Endothelial cell of umbilical vein (primary cell): ENCODE results near the gene HBS1L. TPM values are rescaled to one million over a fixed set of nuclear protein-coding genes. Genes with fewer than 3 reads are reported as not detected.

Experiments used
- BruUV-seq: library from RNA; stranded (reverse); fragments of 400-500 nt; replicated peaks from 2 replicates; lab custom pipeline; 2021; lab: Mats Ljungman, UMichigan
- CTCF ChIA-PET: fragments of 300-600, 350-600 bp; sonication (Branson Sonifier 250); formaldehyde crosslinking; loops from one replicate; lab custom pipeline; 2021; ENCODE audit warnings: antibody characterized with exemption, inconsistent platforms; lab: Charles Lee
- POLR2A ChIA-PET: fragments of 300-600, 350-600 bp; sonication (Branson Sonifier 250); formaldehyde crosslinking; loops from one replicate; lab custom pipeline; 2021; ENCODE audit warnings: antibody characterized with exemption, inconsistent platforms; lab: Charles Lee
- DNase-seq: peaks from one replicate; pipeline ENCODE4 v3.0.0-alpha.2; 2011; ENCODE audit warnings: low read depth, low spot score
- FAIRE-seq: peaks from 2 replicates; lab custom pipeline; 2011; peaks lifted over from hg19 to GRCh38; lab: Jason Lieb, UNC
- H2AFZ ChIP-seq: 2 replicates; pipeline ENCODE4 v1.6.0; 2012; ENCODE audit warnings: low read depth, low read length, control low read depth, inconsistent platforms
- H3K27ac ChIP-seq: 2 replicates; pipeline ENCODE4 v1.5.1; 2011; ENCODE audit warnings: low read depth, mild to moderate bottlenecking, control low read depth, low read length, moderate library complexity; ENCODE audit not compliant: insufficient read depth
- H3K27me3 ChIP-seq, 2 experiments: 2 replicates each; pipeline versions ENCODE4 v1.6.0 to v1.6.1; 2011; ENCODE audit warnings: low read length in 2 of 2, mixed read lengths in 1 of 2; ENCODE audit not compliant: control insufficient read depth in 2 of 2, insufficient read depth in 2 of 2
- H3K36me3 ChIP-seq, 2 experiments: 2 replicates in 1 of 2; 3 replicates in 1 of 2; pipeline ENCODE4 v1.5.1; 2011; ENCODE audit warnings: low read length in 2 of 2, mild to moderate bottlenecking in 1 of 2, moderate library complexity in 1 of 2; ENCODE audit not compliant: control insufficient read depth in 2 of 2, insufficient read depth in 2 of 2; ENCODE audit errors: extremely low read depth in 1 of 2
- H3K4me1 ChIP-seq: 3 replicates; pipeline ENCODE4 v1.5.1; 2011; ENCODE audit warnings: mild to moderate bottlenecking, low read length; ENCODE audit not compliant: control insufficient read depth, insufficient read depth; ENCODE audit errors: extremely low read depth
- H3K4me2 ChIP-seq: 2 replicates; pipeline ENCODE4 v1.6.1; 2011; ENCODE audit warnings: low read length, control low read depth, mixed read lengths; ENCODE audit not compliant: insufficient read depth
- H3K4me3 ChIP-seq, 3 experiments: fragments of 200-600 bp in 1 of 3; sonication (generic), shearing (Covaris generic) in 1 of 3; replicated peaks in 1 of 3; 2 replicates each; pipeline ENCODE4 v1.5.1; 2011 to 2016; ENCODE audit warnings: control low read depth in 3 of 3, low read length in 3 of 3, mild to moderate bottlenecking in 2 of 3, inconsistent platforms in 1 of 3, low read depth in 1 of 3, moderate library complexity in 1 of 3; ENCODE audit not compliant: insufficient read depth in 1 of 3
- H3K79me2 ChIP-seq: 2 replicates; pipeline ENCODE4 v1.6.0; 2012; ENCODE audit warnings: low read length, inconsistent platforms; ENCODE audit not compliant: control insufficient read depth, insufficient read depth
- H3K9ac ChIP-seq: replicated peaks from 2 replicates; pipeline ENCODE3; 2011; ENCODE audit warnings: low read length, control low read depth; ENCODE audit not compliant: insufficient read depth; ENCODE audit errors: extremely low read depth
- H3K9me1 ChIP-seq: replicated peaks from 3 replicates; pipeline ENCODE4 v1.6.0; 2011; ENCODE audit warnings: mild to moderate bottlenecking, low read length; ENCODE audit not compliant: control insufficient read depth, insufficient read depth; ENCODE audit errors: extremely low read depth
- H3K9me3 ChIP-seq: replicated peaks from 2 replicates; pipeline ENCODE4 v1.5.1; 2012; ENCODE audit warnings: low read length, inconsistent platforms; ENCODE audit not compliant: control insufficient read depth, insufficient read depth
- H4K20me1 ChIP-seq: replicated peaks from 2 replicates; pipeline ENCODE3; 2011; ENCODE audit warnings: mild to moderate bottlenecking, low read length; ENCODE audit not compliant: control insufficient read depth, insufficient read depth; ENCODE audit errors: extremely low read depth
- CTCF ChIP-seq, 2 donors: IDR thresholded peaks; 1 replicate in 1 of 2; 2 replicates in 1 of 2; pipeline ENCODE4 v1.5.1; 2011; ENCODE audit warnings: low read length in 2 of 2, mild to moderate bottlenecking in 2 of 2, moderate library complexity in 2 of 2, control low read depth in 1 of 2, inconsistent platforms in 1 of 2, low read depth in 1 of 2; ENCODE audit not compliant: insufficient read depth in 1 of 2; ENCODE audit errors: extremely low read depth in 1 of 2
- EZH2 ChIP-seq: IDR thresholded peaks from 2 replicates; pipeline ENCODE4 v1.6.1; 2012; ENCODE audit warnings: borderline replicate concordance, low read depth, mild to moderate bottlenecking, moderate library complexity, low read length, inconsistent platforms; ENCODE audit not compliant: severe bottlenecking
- FOS ChIP-seq: IDR thresholded peaks from 2 replicates; pipeline ENCODE4 v1.6.1; 2011; ENCODE audit warnings: mild to moderate bottlenecking, low read length, moderate library complexity, borderline replicate concordance; ENCODE audit not compliant: insufficient read depth
- GATA2 ChIP-seq: IDR thresholded peaks from 2 replicates; pipeline ENCODE4 v1.7.0; 2011; ENCODE audit warnings: low read depth, mild to moderate bottlenecking, moderate library complexity, mixed read lengths, low read length; ENCODE audit not compliant: insufficient read length, insufficient read depth
- POLR2A ChIP-seq: IDR thresholded peaks from 2 replicates; pipeline ENCODE4 v1.6.1; 2012; ENCODE audit warnings: low read depth, mild to moderate bottlenecking, control low read depth, low read length
- POLR2AphosphoS5 ChIP-seq: IDR thresholded peaks from 2 replicates; pipeline ENCODE4 v1.6.1; 2012; ENCODE audit warnings: low read depth, mild to moderate bottlenecking, control low read depth, low read length, moderate library complexity; ENCODE audit not compliant: insufficient read depth
- dilution Hi-C: fragments of 300-500 bp; cut with MboI; formaldehyde crosslinking; loops from one replicate; pipeline ENCODE4 v1.15.0; 2019; ENCODE audit warnings: low sequenced_read_pairs; ENCODE audit not compliant: extremely low pct_ligation_motif_present
- intact Hi-C: fragments of 100-400 bp; cut with micrococcal nuclease; formaldehyde crosslinking; loops from one replicate; pipeline ENCODE4 v1.10.0; 2022
- polyA plus RNA-seq, 4 experiments: library from polyadenylated mRNA; depleted of rRNA in 3 of 4; stranded (reverse) in 3 of 4; unstranded in 1 of 4; fragments of >200 nt; gene quantifications; 2 replicates each; pipeline versions ENCODE4 v1.2.1 to v1.2.3, GENCODE V29; 2011 to 2012; ENCODE audit warnings: missing spikeins in 1 of 4
- total RNA-seq: library from RNA; stranded (reverse); gene quantifications from 2 replicates; pipeline ENCODE4 v1.2.3, GENCODE V29; 2021

HBS1L gene
- total and polyA plus RNA-seq, 2 donors (not counting 3 experiments of a cell fraction or from before 2014, with no cell fraction given) = 23.7 to 74.6 TPM

- CTCF ChIA-PET = interaction anchor here (2.0 kb wide), 1 partner anchor 19 kb away, joined by 7 read pairs; no protein-coding TSS in a partner anchor
- intact Hi-C loops = no loop called here
- Histone ChIP-seq H3K36me3 (no peaks in the 10 kb centered on the region), H3K27ac (no peak overlapping the region), H3K4me1 (peaks cover 4% of the 10 kb centered on the region), H3K79me2 (no peaks in the 10 kb centered on the region), H3K4me2 (no peak overlapping the region), H3K9me1 (no peaks in the 10 kb centered on the region), H3K4me3 (no peak overlapping the region), H3K9me3 (no peaks in the 10 kb centered on the region), H2AFZ (no peak overlapping the region), H3K27me3 (no peaks in the 10 kb centered on the region), H3K9ac (no peak overlapping the region), H4K20me1 (no peaks in the 10 kb centered on the region)
- FAIRE-seq = no peak
- no peak for DNase-seq
- no TSS peak for BruUV-seq
- dilution Hi-C loops = no loop called here
- POLR2A ChIA-PET = no interaction called here
- TF ChIP-seq POLR2AphosphoS5 (no peak), POLR2A (no peak), EZH2 (no peak), CTCF (IDR thresholded peaks at IDR 0.05; ENCODE audit: extremely low read depth in 1 of 2, insufficient read depth in 1 of 2, low read depth in 1 of 2, low read length in 2 of 2) (no peak), GATA2 (no peak), FOS (no peak)
These were observed 132.8 kb downstream of the HBS1L start for GRCh38 chr6:134921721-134922261.
